Measurements from ENCODE around the gene CFAP73.

CFAP73 gene

DNA sequence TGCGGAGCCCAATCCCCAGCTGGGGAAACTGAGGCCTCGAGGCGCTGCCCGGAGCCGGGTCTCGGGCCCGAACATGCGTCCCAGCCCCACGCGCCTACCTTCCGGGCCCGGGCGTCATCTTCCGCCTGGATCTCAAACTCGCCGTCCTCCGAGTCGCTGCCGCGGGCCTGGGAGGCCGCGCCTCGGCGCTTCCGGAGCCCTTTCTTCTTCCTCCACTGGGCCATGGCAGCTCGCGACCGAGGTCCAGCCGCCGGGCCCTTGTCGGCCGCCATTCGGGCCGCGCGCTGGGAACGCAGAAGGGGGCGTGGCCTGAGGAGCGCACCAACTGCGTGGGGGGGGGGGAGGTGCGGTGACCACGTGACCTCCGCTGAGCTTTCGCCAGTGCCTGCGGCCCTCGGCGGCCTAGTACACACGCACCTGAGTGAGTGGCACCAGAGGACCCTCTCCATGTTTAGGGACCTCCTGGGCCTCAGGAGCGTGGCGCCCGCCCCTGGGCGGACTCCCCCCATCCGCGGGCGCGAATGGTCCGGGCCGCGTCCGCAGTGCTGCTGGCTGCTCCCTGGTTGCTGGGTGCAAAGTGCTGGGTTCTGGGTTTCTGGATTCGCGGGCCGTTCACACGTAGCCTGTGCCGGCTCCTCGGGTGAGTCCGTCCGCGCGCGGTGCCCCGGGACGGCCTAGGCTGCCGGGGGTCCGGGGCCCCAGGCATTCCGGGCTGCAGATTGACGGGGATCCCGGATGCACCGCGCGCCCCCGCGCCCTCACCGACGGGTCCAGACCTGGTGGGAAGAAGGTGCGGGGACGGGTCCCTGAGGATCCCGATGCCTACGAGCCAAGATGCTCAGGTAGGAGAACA is 35.9 kb downstream of the CFAP73 start, which contains the start of the genes DDX54 and RITA1:
Gene DDX54 (minus strand): TSS at position 299 of the 853 bp plus-strand sequence. CDS start 27 bp downstream, at position 272.
Gene RITA1 (plus strand): TSS at position 542 of the 853 bp plus-strand sequence. CDS start 1,026 bp downstream, outside the sequence.
- Histone ChIP-seq H3K4me3 (ENCODE audit: insufficient read depth, low read length, poor library complexity, severe bottlenecking) (peak within 1 kb of the TSS; percentile 81), H3K79me2 (ENCODE audit: insufficient read depth, low read length) (peaks cover 73% of the 10 kb centered on the region), H3K27ac (ENCODE audit: low read depth, low read length) (peak within 1 kb of the TSS; percentile 86), H3K4me2 (ENCODE audit: low read depth, low read length, poor library complexity, severe bottlenecking) (peak within 1 kb of the TSS; percentile 91), H2AFZ (ENCODE audit: low read depth, low read length, severe bottlenecking) (peak within 1 kb of the TSS; percentile 37), H3K27me3 (ENCODE audit: low read length) (no peaks in the 10 kb centered on the region), H3K9ac (ENCODE audit: low read length) (peak within 1 kb of the TSS; percentile 81), H3K9me2 (replicated peaks; ENCODE audit: insufficient read depth, low read length) (no peaks in the 10 kb centered on the region), H3F3A (ENCODE audit: insufficient read depth) (peaks cover 16% of the 10 kb centered on the region), H4K20me1 (ENCODE audit: low read depth, low read length) (no peaks in the 10 kb centered on the region), H3K9me3 (ENCODE audit: insufficient read depth, low read length) (no peaks in the 10 kb centered on the region), H3K36me3 (ENCODE audit: low read length) (0 out of 2 replicates have a peak, but pooled peaks cover 9% of the 10 kb centered on the region)
- TF ChIP-seq, protein P1, sequence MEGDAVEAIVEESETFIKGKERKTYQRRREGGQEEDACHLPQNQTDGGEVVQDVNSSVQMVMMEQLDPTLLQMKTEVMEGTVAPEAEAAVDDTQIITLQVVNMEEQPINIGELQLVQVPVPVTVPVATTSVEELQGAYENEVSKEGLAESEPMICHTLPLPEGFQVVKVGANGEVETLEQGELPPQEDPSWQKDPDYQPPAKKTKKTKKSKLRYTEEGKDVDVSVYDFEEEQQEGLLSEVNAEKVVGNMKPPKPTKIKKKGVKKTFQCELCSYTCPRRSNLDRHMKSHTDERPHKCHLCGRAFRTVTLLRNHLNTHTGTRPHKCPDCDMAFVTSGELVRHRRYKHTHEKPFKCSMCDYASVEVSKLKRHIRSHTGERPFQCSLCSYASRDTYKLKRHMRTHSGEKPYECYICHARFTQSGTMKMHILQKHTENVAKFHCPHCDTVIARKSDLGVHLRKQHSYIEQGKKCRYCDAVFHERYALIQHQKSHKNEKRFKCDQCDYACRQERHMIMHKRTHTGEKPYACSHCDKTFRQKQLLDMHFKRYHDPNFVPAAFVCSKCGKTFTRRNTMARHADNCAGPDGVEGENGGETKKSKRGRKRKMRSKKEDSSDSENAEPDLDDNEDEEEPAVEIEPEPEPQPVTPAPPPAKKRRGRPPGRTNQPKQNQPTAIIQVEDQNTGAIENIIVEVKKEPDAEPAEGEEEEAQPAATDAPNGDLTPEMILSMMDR (IDR thresholded peaks at IDR 0.05; ENCODE audit: insufficient read depth, low read length, poor library complexity, severe bottlenecking): no peak
- TF ChIP-seq EZH2phosphoT487 (conservative IDR thresholded peaks at IDR 0.05; ENCODE audit: low read length): no peak

DNA sequence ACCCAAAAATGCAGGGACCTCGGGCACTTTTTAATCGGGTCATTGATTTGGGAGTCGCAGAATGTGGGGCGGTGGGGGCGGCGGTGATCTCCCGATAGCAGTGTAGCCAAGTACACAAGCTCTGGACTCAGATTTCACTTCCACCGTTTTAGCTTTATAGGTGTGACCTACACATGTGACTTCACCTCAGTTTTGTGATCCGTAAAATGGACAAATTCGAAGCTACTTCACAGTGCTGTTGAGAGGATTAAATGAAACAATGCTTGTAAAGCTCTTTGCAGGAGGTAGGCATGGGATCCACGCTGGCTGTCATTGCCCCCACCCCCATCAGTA is 36.5 kb downstream of the CFAP73 start:
- Histone ChIP-seq H3K4me3 (ENCODE audit: insufficient read depth, low read length, poor library complexity, severe bottlenecking) (peak overlapping the region; percentile 81), H4K20me1 (ENCODE audit: low read depth, low read length) (no peaks in the 10 kb centered on the region), H3K4me2 (ENCODE audit: low read depth, low read length, poor library complexity, severe bottlenecking) (peak overlapping the region; percentile 91), H3K79me2 (ENCODE audit: insufficient read depth, low read length) (peaks cover 73% of the 10 kb centered on the region), H2AFZ (ENCODE audit: low read depth, low read length, severe bottlenecking) (peak overlapping the region; percentile 37), H3K9me3 (ENCODE audit: insufficient read depth, low read length) (no peaks in the 10 kb centered on the region), H3F3A (ENCODE audit: insufficient read depth) (peaks cover 16% of the 10 kb centered on the region), H3K36me3 (ENCODE audit: low read length) (0 out of 2 replicates have a peak, but pooled peaks cover 9% of the 10 kb centered on the region), H3K9me2 (replicated peaks; ENCODE audit: insufficient read depth, low read length) (no peaks in the 10 kb centered on the region), H3K27ac (ENCODE audit: low read depth, low read length) (peak overlapping the region; percentile 86), H3K9ac (ENCODE audit: low read length) (peak overlapping the region; percentile 81), H3K27me3 (ENCODE audit: low read length) (no peaks in the 10 kb centered on the region)
- no peak for TF ChIP-seq EZH2phosphoT487 (conservative IDR thresholded peaks at IDR 0.05; ENCODE audit: low read length)
- TF ChIP-seq, protein P1 (IDR thresholded peaks at IDR 0.05; ENCODE audit: insufficient read depth, low read length, poor library complexity, severe bottlenecking): no peak

DNA sequence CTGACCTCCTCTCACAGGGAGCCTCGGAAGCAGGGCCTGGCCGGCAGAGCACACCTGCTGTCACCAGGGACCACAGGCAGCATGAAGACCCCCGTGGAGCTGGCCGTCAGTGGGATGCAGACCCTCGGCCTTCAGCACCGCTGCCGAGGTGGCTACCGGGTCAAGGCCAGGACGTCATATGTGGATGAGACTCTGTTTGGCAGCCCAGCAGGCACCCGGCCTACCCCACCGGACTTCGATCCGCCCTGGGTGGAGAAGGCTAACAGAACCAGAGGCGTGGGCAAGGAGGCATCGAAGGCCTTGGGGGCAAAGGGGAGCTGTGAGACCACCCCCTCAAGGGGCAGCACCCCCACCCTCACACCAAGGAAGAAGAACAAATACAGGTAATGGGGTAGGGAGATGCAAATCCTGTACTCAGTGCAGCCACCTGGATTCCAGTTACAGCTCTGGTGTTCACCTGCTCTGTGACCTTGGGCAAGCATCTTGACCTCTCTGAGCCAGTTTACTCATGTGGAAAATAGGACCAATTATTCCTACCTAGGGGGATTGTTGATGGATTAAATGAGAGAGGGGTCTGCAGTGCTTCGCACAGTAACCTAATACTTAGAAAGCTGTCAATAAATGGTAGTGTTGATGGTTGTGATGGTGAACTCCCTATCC is 37.3 kb downstream of the CFAP73 start:
- 0 out of 2 replicates have a peak, but pooled peaks cover 9% of the 10 kb centered on the region for H3K36me3 ChIP-seq (ENCODE audit: low read length)

More for the DNA sequence above, 37.3 kb downstream of the CFAP73 start:
- peak overlapping the region; percentile 86 for H3K27ac ChIP-seq (ENCODE audit: low read depth, low read length)
- no peaks in the 10 kb centered on the region for H3K27me3 ChIP-seq (ENCODE audit: low read length)
- H3K9me2 ChIP-seq (replicated peaks; ENCODE audit: insufficient read depth, low read length): no peaks in the 10 kb centered on the region
- H3F3A ChIP-seq (ENCODE audit: insufficient read depth): peaks cover 16% of the 10 kb centered on the region
- H4K20me1 ChIP-seq (ENCODE audit: low read depth, low read length): no peaks in the 10 kb centered on the region
- no peaks in the 10 kb centered on the region for H3K9me3 ChIP-seq (ENCODE audit: insufficient read depth, low read length)
- peak overlapping the region; percentile 91 for H3K4me2 ChIP-seq (ENCODE audit: low read depth, low read length, poor library complexity, severe bottlenecking)
- peak overlapping the region; percentile 81 for H3K9ac ChIP-seq (ENCODE audit: low read length)
- H2AFZ ChIP-seq (ENCODE audit: low read depth, low read length, severe bottlenecking): no peak overlapping the region
- H3K79me2 ChIP-seq (ENCODE audit: insufficient read depth, low read length): peaks cover 65% of the 10 kb centered on the region
- H3K4me3 ChIP-seq (ENCODE audit: insufficient read depth, low read length, poor library complexity, severe bottlenecking): peak overlapping the region; percentile 81
- TF ChIP-seq EZH2phosphoT487 (conservative IDR thresholded peaks at IDR 0.05; ENCODE audit: low read length): no peak
- TF ChIP-seq, protein P1 (IDR thresholded peaks at IDR 0.05; ENCODE audit: insufficient read depth, low read length, poor library complexity, severe bottlenecking): no peak

All from SU-DHL-6 (cell line).